Uterus (tissue), 2 donors: Measurements from ENCODE around the gene FOXF2.

Experiments
- CTCF ChIP-seq, 4 experiments: fragments of 200-600 bp in 2 of 4; fragments of 450-650 bp in 2 of 4; sonication (generic) in 2 of 4; IDR thresholded peaks; one replicate each; pipeline ENCODE4 v1.5.1; 2016 to 2019; ENCODE audit warnings: antibody characterized with exemption in 4 of 4, mild to moderate bottlenecking in 2 of 4, moderate library complexity in 1 of 4
- POLR2A ChIP-seq, 2 donors: fragments of 450-650 bp; IDR thresholded peaks; one replicate each; pipeline ENCODE4 v1.6.1; 2016; ENCODE audit warnings: antibody characterized with exemption in 2 of 2, mild to moderate bottlenecking in 1 of 2, moderate library complexity in 1 of 2

- TF ChIP-seq CTCF (IDR thresholded peaks at IDR 0.05) = no peak
- TF ChIP-seq POLR2A (IDR thresholded peaks at IDR 0.05) = no peak
Observed at GRCh38 chr6:1426416-1426815, 37.0 kb downstream of the FOXF2 start.
